Stimulated activated CD8-positive, alpha-beta memory T cell treated with anti-CD3 and anti-CD28 coated beads, Interleukin-15, amount 100 ng/mL, for 48 hours (primary cell): ENCODE results near the gene KREMEN1.
"Not testable (repeated sequence)": the region's sequence is repeated elsewhere in the genome, so short reads cannot be mapped to it uniquely, and the experiment has no call there.

ENCODE experiments used
- DNase-seq, 2 donors: peaks; one replicate each; pipeline ENCODE4 v3.0.0-alpha.2; 2020; ENCODE audit warnings: low read depth in 2 of 2

Gene KREMEN1

DNA sequence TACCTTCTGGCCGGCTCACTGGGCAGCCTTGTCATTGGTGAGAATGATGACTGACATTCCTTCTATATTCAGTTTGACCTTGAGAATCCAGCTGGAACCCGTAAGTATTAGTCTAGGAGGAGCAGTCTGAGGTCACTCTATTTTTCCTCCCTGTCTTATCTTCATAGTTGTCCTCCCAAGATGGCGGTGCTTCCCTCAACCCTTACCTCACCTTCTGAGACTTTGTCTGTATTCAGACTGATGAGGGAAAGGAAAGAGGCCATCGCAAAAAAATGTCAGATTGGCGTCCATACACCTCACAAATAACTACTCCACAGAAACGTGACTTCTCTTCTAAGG is 6.0 kb downstream of the KREMEN1 start:
- DNase-seq = no peak

DNA sequence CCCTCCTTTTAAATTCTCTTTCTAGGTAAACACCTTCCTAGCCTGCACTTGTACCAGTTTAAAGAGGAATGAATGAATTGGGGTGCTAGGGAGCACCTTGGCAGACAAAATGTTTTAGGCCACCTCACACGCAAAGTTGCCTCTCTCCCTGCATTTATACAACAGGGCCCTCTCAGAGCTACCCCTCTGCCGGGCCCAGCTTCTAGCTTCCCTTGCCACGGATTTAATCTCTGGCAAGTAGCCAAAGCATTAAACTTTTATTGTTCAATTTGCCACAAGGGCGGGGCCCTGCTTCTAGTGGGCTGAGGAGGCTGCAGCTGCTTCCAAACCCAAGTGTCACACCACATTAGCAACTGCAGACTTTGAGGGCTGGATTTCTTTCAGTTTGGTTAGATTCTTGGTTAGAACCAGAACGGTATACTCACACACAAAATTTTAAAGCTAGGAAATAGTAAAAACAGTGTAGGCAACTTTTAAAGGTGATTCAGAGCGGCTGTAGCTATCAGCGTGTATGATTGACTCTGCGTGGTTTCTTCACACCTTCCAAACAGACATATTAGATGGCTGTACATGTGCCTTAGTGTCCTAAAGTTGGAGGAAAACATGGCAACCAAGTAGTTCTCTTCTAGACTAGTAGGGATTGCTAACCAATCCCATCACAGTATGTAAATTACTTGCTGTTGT is 6.5 kb downstream of the KREMEN1 start:
- DNase-seq = no peak

DNA sequence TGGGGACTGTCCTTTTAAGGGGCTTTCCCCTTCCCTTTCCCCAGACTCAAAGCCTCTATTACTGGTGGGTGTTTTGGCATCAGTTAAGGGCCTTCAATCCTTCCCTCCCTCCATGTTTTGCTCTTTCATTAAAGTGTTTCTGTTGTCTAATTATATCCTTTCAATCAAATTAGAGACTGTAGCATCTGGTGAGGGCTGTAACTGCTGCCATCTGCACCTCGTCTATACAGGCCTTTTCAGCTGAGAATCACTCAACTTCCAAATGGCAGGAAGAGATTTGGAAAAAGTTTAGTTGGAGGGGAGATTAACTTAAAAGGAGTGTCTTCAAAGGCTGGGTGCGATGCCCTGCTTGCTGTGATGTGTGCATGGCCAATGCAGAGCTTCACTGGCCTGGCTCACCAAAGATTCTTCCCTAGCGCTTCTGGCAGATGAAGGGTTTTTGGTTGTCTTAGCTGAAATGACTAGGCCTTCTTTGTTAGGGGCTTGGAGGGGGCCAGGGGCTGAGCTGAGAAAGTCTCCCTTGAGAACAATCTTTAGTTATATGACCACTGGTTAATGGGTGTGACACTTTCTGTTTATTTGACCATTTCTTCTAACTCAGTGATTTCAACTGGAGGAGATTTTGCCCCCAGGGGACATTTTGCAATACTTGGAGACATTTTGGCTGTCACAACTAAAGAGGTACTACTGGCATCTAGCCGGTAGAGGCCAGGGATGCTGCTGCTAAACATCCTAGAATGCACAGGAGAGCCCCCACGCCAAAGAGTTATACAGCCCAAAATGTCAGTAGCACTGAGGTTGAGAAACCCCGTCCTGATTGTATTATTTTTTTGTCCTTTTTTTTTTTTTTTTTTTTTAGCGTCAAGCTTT is 7.5 kb downstream of the KREMEN1 start:
- no peak for DNase-seq

DNA sequence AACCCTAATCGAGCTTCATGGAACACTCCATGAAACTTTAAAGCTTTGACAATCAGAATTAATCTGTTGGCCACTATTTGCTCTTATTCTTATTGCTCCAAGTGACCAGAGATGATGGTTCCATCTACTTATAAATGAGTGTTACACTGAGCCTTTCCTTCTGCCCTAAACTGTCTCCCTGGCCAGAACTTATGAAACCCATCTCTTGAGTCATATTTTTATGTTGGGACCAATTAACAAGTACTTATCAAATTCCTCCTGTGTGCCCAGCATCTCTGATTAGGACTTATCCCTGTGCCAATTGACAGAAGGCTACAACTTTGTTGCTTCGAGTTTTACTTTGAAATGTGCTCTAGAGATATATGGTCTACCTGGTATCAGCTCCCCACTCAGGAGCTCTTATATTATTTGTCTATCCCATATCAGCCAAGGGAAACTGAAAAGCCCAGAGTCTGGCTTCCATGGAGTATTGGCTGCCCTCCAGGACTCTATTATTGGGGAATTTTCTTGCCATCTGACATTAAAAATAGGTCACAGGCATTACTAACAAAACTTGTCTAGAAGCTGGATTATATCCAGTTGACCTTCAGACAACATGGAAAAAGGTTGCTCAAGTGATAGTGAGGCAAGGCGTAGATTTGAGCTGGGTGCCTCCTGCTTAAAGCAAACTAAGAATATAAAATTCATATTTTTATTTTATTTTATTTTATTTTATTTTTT is 8.8 kb downstream of the KREMEN1 start:
- DNase-seq = no peak

DNA sequence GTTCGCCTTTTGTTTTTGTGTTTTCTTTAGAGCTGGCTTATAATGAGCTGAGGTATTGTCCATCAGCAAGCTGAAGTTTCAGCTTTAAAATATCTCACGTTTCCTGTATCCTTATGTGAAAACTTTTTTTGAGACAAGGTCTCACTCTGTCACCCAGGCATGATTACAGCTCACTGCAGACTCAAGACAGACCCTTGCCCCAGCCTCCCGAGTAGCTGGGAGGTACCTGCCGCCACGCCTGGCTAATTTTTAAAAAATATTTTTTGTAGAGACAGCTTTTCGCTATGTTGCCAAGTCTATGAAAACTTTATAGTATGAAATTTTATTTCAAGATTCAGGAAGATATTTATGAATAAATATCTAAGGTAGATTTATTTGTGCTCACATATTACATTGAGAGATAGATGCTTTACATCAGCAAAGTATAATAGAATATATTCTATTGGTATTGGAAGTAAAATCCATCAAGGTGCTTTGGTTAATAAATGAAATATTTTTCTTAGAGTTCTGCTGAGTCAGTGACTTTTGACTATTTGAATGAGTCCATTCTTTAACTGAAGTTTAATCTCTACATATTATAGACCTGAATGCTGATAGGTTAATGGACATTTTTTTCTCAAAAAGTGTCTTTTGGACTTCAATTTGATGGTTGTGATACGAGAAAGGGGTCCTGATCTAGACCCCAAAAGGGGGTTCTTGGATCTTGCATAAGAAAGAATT is 10.2 kb downstream of the KREMEN1 start:
- no peak for DNase-seq

DNA sequence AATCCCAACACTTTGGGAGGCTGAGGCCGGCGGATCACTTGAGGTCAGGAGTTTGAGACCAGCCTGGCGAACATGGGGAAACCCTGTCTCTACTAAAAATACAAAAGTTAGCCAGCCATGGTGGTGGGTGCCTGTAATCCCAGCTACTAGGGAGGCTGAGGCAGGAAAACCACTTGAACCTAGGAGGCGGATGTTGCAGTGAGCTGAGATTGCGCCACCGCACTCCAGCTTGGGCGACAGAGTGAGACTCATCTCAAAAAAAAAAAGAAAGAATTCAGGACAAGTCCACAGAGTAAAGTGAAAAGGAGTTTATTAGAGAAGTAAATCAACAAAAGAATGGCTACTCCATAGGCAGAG is 10.7 kb downstream of the KREMEN1 start:
- not testable (repeated sequence) for DNase-seq

DNA sequence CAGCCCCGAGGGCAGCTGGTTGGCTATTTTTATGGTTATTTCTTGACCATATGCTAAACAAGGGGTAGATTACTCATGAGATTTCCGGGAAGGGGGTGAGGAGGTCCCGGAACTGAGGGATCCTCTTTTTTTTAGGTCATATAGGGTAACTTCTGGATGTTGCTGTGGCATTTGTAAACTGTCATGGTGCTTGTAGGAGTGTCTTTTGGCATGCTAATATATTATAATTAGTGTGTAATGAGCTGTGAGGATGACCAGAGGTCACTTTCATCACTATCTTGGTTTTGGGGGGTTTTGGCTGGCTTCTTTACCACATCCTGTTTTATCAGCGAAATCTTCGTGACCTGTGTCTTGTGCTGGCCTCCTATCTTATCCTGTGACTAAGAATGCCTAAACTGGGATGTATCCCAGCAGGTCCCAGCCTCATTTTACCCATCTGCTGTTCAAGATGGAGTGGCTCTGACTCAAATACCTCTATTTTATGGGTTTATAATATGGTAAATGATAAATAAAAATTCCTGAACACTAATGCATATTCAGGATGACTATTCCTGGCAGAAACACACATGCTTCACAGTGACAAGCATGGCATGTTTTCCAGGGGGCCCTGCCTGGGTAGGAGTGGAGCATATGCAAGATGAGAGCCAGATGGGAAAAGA is 11.2 kb downstream of the KREMEN1 start:
- no peak for DNase-seq

DNA sequence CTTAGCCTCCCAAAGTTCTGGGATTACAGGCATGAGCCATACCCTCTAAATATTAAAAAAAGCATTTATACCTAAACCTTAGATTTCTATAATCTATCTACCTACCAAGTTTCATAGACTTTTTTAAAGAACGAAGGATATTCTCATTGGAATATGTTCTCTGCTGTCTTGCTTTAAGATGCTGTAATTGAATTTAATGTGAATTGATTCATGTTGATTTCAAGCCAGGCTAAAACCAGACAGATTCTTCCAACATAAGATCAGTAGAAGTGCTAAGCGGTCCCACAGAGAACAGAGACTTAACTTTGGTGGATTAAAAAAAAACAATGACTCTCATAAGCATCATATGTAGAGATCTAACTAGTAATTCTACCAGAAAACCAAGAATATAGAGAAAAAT is 14.2 kb downstream of the KREMEN1 start:
- no peak for DNase-seq

DNA sequence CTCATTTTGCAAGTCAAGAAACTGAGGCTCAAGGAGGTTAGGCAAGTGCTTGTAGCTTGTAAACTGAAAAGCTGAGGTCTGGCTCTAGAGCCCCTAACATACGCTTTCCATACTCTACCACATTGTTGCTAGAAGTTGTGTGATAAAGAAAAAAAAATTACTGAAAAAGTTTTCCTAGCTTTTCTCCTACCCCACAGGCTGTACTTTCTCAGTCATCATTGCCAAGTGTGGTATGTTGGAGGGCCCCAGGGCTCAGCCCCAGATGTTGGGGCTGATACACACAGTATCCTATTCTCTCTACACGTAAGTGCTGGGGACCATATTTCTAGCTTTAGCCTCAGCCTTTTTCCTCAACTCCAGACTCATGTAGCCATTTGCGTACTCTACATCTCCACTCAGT is 16.0 kb downstream of the KREMEN1 start:
- DNase-seq = no peak

DNA sequence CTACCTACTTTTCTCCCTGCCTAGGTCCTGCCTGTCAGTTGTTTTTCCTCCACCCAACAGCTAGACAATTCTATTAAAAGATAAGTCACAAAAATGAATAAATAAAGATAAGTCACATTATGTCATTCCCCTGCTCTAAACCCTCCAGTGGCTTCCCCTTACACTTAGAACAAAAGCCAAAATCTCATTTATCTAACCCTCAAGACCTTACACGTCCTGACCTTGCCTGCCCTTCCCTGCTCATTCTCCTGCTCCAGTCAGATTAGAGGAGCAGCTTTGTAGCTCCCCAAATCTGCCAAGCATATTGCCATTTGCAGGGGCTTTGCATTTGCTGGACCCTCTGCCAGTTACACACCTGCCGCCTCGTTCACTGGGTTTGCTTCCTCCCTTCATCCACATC is 16.7 kb downstream of the KREMEN1 start:
- DNase-seq = no peak

DNA sequence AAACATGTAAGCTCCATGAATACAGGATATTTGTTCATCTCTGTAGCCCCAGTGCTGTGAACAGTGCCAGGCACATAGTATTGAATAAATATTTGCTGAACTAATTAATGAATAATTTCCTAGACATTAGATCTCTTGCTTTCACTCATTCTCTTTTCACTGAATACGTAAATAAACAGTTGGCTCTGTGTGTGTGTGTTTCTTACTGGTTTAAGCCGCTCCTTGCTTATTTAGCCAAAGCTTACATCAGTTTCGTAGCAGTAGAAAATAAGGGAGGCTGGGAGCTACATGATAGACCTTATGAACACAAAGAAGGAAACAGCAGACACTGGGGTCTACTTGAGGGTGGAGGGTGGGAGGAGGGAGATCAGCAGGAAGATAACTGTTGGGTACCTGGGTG is 17.2 kb downstream of the KREMEN1 start:
- no peak for DNase-seq

DNA sequence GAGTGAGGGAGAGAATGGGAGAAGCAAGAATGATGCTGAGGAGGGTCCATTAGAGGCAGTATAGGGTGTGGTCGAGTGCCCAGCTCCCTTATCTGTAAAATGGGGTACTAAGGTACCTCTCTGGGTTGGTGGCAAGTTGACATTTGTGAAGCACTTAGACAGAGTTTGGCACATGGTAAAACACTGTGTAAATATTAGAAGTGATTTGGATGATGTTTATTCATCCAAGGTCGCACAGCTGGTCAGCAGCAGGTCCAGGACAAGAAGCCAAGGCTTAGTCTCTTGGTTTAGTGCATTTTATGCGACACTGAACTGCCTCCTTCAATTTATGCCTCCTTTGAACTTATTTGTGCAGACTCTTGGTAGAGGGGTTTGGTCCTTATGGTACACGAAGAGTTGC is 19.4 kb downstream of the KREMEN1 start:
- DNase-seq = no peak

DNA sequence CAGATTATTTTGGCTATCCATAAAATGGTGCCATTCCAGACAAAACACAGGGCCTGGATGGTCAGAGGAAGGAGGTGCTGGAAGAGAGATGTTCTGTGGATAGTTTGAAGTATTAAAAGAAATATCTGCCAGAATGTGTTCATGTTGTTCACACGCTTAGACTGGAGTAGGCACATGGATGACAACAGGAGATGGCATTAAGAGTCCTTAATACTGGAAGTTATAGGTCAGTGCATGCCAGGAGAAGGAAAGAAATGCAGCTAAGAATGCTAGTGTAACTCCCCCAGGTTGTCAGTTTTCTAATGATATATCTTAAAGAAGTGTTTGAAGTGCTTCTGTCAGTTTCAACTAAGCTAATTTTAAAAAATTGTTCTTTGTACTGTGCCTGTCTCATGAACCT is 20.2 kb downstream of the KREMEN1 start:
- no peak for DNase-seq

DNA sequence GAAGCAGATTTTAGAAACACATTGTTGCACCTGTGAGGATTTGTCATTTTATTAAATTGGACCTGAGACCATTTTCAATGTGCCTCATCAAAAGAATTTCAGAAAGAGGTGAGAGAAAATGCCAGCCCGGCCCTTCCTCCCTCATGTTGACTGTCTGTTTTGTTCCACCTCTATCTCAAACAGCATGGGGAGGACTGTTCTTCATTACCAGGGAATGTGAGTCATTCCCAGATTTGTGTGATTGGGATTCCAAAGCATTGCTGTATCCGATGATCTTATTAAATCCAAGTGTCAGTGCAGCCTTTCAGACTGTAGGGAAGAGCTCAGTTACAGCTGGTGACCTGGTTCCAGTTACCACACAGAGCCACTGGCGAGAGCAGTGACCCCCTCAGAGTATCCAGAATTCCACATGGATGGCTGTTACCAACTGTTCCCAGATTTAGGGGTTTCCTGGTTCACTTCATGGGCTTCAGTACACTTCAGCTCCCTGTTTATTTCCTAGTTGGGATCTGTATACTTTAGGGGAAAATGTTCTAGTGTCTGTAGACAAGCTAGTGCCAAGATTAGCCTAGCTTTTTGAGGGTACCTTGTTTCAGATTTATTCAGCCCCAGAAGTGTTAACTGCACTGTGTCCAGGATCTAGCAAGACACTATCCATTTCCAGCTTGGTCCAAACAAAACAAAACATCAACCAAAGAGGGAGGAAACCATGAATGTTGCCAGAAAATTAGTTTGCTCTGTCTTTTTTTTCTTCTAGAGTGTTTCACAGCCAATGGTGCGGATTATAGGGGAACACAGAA is 20.9 kb downstream of the KREMEN1 start:
- no peak for DNase-seq

DNA sequence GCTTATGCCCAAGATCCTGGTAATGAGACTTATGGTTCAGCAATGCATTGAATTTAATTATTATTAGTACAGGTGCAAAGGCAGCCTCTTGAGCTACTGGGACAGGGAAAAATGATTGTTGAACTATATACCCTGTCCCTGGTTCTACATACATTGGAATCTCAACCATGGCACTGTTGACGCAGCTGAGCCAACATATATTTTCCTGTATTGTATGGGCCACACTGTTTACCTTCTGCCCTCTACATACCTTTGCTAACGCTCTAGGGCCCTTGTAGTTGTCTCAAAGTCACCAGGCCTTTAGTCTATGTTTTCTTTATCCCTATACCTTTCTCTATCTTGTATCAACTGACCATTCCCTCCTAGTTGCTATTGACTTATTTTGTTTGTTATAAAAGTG is 22.6 kb downstream of the KREMEN1 start:
- no peak for DNase-seq

DNA sequence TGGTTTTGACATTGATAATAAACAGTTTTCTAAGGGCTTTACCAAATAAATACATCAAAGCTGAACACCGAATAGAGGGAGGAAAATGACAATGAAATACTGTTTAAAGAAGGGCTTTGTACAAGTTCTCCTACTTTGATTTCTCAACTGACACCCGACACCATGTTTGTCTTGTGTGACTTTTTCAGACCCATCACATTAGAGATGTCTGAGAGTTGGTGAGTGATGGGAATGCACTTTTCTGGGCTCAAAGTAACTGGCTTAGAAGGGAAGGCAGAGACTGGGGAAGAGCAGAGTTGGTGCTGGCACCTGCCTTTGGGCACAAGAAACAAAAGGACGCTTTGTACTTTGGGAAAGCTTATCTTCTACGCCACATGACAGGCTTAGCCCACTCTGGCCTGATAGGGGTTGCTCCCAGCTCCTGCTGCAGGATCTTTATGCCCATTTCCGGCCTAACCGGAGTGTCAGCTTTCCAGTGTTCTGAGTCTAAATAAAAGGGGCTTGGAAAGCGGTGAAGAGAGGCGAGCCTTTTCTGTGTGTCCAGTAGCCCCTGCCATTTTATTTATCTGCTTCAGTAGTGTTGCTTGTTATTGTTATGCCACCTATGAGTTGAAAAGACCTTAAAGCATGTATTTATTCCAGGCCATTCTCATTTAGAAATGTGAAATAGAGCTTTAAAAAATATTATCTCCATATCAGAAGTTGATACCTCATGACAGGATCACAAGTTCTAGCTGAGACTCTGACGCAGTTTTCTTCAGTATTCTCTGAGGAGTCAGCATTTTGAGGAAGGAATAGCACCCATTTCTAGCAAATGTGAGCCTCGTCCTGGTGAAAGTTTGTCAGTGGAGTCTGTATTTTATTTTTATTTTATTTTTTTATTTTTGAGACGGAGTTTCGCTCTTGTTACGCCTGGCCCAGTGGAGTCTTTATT is 24.2 kb downstream of the KREMEN1 start:
- DNase-seq = no peak

DNA sequence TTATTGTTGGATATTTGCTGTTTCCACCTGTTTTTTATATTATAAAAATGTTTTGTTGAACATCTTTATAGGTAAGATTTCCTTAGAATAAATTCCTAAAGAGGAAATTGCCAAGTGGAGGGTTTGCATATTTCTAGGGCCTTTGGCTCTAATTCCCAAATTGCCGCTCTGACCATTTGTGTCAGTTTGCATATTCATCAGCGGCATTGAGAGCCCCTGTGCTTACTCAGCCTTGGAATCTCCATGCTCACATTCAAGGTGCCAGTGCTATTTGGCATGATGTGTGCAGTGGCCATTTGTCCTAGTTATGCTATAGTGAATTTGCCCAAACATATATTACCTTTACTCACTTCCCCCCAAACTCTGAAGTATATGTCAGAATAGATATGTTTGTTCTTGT is 25.5 kb downstream of the KREMEN1 start:
- DNase-seq = no peak

DNA sequence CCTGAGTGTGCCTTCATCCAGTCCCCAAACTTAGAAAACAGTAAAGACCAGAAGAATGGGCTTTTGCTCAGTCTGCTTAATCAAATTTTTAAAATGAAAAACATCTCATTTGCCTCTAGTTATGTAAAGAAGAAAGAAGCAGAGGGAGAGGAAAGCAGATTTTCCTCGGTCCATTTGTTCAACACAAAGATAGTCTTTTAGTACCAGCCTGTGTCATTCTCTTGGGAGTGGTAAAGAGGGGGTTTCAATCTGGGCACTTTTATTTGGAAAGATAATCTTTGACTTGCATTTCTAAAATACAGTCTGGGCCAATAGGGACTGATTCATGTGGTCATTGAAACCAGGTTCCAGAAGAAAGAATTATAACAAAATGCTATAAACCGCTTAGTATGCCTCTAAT is 29.5 kb downstream of the KREMEN1 start:
- DNase-seq = no peak

DNA sequence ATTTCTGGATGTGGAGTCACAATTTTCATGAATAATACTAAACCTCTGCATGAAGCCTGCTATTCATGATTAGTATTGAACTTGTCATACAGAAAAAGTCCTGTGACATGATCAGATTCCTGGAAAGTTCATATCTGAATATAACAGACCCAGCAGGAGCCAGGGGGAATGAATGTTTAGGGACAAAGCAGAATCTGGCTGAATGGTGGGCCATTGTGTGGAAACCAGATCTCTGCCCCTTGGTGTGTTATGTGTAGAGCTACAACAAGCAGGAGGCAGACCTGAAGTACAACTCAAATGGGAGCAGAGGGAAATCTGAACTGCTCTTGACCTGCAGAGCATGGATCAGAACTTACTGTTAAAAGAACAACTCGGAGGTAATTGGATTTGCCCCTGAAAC is 30.3 kb downstream of the KREMEN1 start:
- DNase-seq = no peak

DNA sequence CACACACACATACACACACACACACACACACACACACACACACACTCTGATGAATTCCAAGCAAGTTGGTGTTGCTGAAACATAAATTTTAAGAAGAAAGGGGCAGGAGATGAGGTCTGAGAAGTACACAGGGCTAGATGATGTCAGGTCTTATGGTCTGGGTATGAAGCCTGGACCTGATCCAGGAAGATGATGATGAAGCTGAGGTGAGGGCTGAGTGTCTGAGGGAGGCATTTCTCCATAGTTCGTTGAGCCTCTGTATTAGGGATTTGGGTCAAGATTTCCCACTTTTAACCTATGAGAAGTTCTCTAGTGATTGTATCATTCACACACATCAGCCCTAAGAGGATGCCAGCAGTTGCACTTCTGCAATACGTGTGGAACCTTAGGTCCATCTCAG is 32.6 kb downstream of the KREMEN1 start:
- no peak for DNase-seq
